ENCODE results near the gene MCOLN1.

- TF ChIP-seq, protein P1, sequence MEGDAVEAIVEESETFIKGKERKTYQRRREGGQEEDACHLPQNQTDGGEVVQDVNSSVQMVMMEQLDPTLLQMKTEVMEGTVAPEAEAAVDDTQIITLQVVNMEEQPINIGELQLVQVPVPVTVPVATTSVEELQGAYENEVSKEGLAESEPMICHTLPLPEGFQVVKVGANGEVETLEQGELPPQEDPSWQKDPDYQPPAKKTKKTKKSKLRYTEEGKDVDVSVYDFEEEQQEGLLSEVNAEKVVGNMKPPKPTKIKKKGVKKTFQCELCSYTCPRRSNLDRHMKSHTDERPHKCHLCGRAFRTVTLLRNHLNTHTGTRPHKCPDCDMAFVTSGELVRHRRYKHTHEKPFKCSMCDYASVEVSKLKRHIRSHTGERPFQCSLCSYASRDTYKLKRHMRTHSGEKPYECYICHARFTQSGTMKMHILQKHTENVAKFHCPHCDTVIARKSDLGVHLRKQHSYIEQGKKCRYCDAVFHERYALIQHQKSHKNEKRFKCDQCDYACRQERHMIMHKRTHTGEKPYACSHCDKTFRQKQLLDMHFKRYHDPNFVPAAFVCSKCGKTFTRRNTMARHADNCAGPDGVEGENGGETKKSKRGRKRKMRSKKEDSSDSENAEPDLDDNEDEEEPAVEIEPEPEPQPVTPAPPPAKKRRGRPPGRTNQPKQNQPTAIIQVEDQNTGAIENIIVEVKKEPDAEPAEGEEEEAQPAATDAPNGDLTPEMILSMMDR (conservative IDR thresholded peaks at IDR 0.05; ENCODE audit: low read length) = no peak
- no peak for TF ChIP-seq EZH2phosphoT487 (IDR thresholded peaks at IDR 0.05; ENCODE audit: borderline replicate concordance, low read depth, low read length)
Measured at GRCh38 chr19:7575434-7576040, 53.1 kb downstream of the MCOLN1 start.

Data from OCI-LY7 (cell line).